ENCODE results near the gene GALNTL6.

The GALNTL6 gene

GRCh38 chr4:172982151-172982590, 1169.0 kb downstream of the GALNTL6 start:
- no peak for DNase-seq (ENCODE audit: low read depth in 2 of 2)

GRCh38 chr4:172983014-172983413, 1169.8 kb downstream of the GALNTL6 start:
- DNase-seq (ENCODE audit: low read depth in 2 of 2), result no peak

- DNase-seq (ENCODE audit: low read depth in 2 of 2), result no peak
Observed at GRCh38 chr4:172983631-172984030, 1170.4 kb downstream of the GALNTL6 start.

GRCh38 chr4:172985552-172985951, 1172.3 kb downstream of the GALNTL6 start:
- DNase-seq (ENCODE audit: low read depth in 2 of 2), result no peak

- no peak for DNase-seq (ENCODE audit: low read depth in 2 of 2)
Observed at GRCh38 chr4:172986114-172986513, 1172.9 kb downstream of the GALNTL6 start.

- no peak for DNase-seq (ENCODE audit: low read depth in 2 of 2)
Observed at GRCh38 chr4:172989984-172990820, 1177.0 kb downstream of the GALNTL6 start.

GRCh38 chr4:172992648-172993378, 1179.6 kb downstream of the GALNTL6 start:
- no peak for DNase-seq (ENCODE audit: low read depth in 2 of 2)

- DNase-seq (ENCODE audit: low read depth in 2 of 2), result no peak
Observed at GRCh38 chr4:172995161-172995560, 1182.0 kb downstream of the GALNTL6 start.

GRCh38 chr4:172995704-172996103, 1182.5 kb downstream of the GALNTL6 start:
- no peak for DNase-seq (ENCODE audit: low read depth in 2 of 2)

- DNase-seq (ENCODE audit: low read depth in 2 of 2), result no peak
Observed at GRCh38 chr4:172996571-172997216, 1183.5 kb downstream of the GALNTL6 start.

GRCh38 chr4:172997217-172997609, 1184.0 kb downstream of the GALNTL6 start:
- no peak for DNase-seq (ENCODE audit: low read depth in 2 of 2)

GRCh38 chr4:172997856-172998255, 1184.7 kb downstream of the GALNTL6 start:
- no peak for DNase-seq (ENCODE audit: low read depth in 2 of 2)

GRCh38 chr4:172998527-172999469, 1185.6 kb downstream of the GALNTL6 start:
- DNase-seq (ENCODE audit: low read depth in 2 of 2), result no peak

GRCh38 chr4:173001571-173001970, 1188.4 kb downstream of the GALNTL6 start:
- DNase-seq (ENCODE audit: low read depth in 2 of 2), result no peak

GRCh38 chr4:173002830-173003561, 1189.8 kb downstream of the GALNTL6 start:
- DNase-seq (ENCODE audit: low read depth in 2 of 2), result no peak

GRCh38 chr4:173005912-173006633, 1192.9 kb downstream of the GALNTL6 start:
- DNase-seq (ENCODE audit: low read depth in 2 of 2), result no peak

GRCh38 chr4:173008436-173008835, 1195.2 kb downstream of the GALNTL6 start:
- no peak for DNase-seq (ENCODE audit: low read depth in 2 of 2)

GRCh38 chr4:173009129-173009823, 1196.1 kb downstream of the GALNTL6 start:
- DNase-seq (ENCODE audit: low read depth in 2 of 2), result no peak

GRCh38 chr4:173012608-173013007, 1199.4 kb downstream of the GALNTL6 start:
- no peak for DNase-seq (ENCODE audit: low read depth in 2 of 2)
